ENCODE measurements around the gene PORCN.

DNA sequence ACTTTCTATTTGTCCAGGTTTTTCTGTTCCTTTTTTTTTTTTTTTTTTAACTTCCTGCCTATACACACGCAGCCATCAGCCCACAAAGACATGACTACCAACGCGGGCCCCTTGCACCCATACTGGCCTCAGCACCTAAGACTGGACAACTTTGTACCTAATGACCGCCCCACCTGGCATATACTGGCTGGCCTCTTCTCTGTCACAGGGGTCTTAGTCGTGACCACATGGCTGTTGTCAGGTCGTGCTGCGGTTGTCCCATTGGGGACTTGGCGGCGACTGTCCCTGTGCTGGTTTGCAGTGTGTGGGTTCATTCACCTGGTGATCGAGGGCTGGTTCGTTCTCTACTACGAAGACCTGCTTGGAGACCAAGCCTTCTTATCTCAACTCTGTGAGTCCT is 14.9 kb downstream of the PORCN start:
- TF ChIP-seq TAF1 (IDR thresholded peaks at IDR 0.05; ENCODE audit: borderline replicate concordance, insufficient read depth, low read length) (no peak), POLR2AphosphoS5 (IDR thresholded peaks at IDR 0.05; ENCODE audit: low read depth, low read length) (no peak)
- TF ChIP-seq, protein P1, sequence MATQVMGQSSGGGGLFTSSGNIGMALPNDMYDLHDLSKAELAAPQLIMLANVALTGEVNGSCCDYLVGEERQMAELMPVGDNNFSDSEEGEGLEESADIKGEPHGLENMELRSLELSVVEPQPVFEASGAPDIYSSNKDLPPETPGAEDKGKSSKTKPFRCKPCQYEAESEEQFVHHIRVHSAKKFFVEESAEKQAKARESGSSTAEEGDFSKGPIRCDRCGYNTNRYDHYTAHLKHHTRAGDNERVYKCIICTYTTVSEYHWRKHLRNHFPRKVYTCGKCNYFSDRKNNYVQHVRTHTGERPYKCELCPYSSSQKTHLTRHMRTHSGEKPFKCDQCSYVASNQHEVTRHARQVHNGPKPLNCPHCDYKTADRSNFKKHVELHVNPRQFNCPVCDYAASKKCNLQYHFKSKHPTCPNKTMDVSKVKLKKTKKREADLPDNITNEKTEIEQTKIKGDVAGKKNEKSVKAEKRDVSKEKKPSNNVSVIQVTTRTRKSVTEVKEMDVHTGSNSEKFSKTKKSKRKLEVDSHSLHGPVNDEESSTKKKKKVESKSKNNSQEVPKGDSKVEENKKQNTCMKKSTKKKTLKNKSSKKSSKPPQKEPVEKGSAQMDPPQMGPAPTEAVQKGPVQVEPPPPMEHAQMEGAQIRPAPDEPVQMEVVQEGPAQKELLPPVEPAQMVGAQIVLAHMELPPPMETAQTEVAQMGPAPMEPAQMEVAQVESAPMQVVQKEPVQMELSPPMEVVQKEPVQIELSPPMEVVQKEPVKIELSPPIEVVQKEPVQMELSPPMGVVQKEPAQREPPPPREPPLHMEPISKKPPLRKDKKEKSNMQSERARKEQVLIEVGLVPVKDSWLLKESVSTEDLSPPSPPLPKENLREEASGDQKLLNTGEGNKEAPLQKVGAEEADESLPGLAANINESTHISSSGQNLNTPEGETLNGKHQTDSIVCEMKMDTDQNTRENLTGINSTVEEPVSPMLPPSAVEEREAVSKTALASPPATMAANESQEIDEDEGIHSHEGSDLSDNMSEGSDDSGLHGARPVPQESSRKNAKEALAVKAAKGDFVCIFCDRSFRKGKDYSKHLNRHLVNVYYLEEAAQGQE (IDR thresholded peaks at IDR 0.05; ENCODE audit: insufficient read depth in 1 of 2, low read depth in 2 of 2, low read length in 2 of 2): no peak

Data from PFSK-1 (cell line).